Left renal cortex interstitium (tissue), 4 donors: ENCODE measurements around the gene FOXO6. TPM values are rescaled to one million over a fixed set of nuclear protein-coding genes. Genes with fewer than 3 reads are reported as not detected.

Experiments used
- DNase-seq, 4 donors: peaks; one replicate each; pipeline ENCODE4 v3.0.0-alpha.2; 2013; ENCODE audit warnings: low read depth in 4 of 4, low spot score in 2 of 4, missing footprints in 1 of 4
- polyA plus RNA-seq, 4 donors: library from polyadenylated mRNA; unstranded; fragments of 120-200 nt; gene quantifications; one replicate each; pipeline ENCODE4 v1.2.1, GENCODE V29; 2013; ENCODE audit not compliant: insufficient read length in 4 of 4

Gene FOXO6
- polyA plus RNA-seq, 4 donors = 1.6 to 3.2 (median 2.4) TPM

DNA sequence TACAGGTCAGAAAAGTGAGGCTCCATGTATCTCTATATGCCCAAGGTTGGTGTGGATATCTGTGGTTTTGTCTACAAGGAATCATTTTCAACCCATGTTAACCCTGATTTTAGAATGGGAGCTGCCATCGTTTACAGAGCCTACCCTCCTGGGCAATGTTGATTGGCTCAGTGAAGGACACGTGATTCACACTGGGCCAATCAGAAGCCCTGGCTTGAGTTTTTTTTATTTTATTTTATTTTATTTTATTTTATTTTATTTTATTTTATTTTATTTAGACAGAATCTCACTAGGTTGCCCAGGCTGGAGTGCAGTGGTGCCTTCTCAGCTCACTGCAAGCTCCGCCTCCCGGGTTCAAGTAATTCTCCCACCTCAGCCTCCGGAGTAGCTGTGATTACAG lies 35.8 kb downstream of the FOXO6 start:
- DNase-seq = no peak

DNA sequence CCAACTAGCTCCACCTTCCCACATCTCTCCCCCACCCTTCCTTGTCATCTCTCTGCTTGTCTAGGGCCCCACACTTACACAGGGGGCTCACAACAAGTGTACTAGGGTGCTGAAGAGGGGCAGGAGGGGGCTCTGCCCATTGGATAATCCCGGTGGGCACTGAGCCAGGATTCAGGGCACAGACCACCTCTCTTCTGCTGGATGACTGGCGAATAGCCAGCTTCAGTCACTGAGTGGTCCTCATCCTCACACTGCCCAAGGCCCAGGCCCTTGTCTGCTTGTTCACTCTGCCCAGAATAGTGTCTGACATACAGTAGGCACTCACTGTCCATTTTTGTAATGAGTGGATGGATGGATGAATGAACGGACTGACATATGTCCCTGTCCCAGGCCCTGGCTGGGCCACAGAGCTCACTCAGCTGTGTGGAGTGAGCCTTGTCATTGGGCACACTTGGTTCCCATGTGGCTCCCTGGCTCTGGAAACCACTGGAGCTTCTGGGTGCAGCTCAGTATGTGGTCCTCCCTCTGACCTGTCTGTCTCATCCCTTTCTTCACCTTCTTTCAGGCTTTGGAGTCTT lies 36.6 kb downstream of the FOXO6 start:
- no peak for DNase-seq

DNA sequence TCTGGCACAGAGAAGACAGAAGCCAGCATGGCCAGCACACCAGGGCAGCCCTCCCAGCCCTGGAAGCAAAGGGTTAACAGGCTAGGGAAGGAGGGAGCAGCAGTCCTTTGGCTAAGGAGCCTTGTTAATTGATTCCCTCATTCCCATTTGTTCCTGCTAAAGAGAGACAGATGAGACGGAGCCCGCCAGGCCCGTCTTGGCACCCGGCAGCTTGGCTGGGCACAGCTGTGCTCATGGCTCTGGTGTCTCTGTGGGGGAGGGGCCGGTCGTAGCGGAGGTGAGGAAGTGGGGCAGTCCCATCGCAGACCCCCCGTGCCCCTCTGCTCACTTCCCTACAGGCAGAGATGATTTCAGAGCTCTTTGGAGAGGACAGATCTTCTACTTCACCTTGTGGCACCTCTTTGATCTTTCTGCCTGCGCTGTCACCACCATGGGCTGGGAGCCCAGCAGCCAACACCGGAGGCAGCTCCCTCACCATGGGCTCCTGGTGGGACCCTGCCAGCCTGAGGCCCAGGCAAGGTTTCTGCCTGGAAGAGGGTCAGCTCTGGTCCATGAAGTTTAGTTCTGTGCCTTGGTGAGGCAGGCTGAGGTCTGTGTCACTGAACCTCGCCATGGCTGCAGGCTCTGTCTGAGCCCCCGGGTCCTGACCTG lies 38.0 kb downstream of the FOXO6 start:
- DNase-seq = no peak

DNA sequence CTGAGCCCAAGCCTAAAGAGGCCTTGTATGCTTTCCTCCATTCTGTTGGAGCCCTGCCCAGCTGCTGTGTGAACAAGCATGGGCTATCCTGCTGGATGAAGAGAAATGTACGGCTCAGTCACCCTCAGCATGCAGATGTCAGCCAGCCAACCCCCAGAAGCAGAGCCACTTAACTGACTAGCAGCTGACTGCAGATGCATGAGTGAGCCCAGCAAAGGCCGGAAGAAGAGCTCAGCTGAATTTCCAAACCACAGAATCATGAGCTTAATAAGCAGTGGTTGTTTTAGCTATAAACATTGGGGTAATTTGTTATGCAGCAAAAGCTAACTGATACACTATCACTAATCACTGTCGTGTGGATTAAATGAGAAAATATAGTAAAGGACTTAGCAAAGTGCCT lies 39.0 kb downstream of the FOXO6 start:
- DNase-seq = no peak

DNA sequence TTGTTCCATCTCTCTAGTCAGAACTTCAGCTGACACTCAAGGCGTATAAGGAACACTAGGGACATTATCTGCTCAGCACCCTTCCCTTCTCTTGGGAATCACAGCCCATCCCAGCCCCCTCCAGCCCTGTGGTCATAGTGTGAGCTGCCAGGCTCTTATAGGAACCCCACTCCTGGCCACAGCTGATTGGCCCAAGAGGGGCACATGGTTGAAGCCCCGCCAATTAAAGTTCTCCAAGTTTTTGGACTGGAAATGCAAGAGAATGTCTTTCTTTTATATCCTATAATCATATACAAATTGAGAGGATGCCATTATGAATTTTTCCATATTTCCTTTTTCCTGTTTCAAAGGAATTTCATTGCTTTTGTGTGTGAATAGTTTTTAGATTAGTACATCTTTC lies 40.7 kb downstream of the FOXO6 start:
- no peak for DNase-seq

DNA sequence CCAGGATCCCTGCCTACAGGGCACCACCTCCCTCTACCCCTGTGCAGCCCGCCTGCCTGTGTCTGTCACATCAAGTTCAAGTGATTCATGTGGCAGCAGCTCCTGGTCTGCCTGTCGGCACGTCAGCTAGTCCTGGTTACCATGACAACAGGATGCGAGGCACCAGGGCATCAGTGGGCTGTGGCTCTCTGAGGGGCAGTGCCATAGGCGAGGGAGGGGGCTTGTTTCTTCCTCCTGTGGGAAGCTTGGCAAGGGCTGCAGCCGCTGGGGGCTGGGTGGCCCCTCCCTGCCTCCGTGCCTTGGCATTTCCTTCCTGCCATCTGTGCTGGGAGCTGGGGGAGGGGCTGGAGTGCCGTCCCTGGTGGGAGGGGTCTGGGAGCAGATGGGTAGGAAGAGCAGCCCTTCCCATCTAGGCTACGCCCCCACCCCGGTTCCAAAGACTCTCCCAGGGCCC lies 43.1 kb downstream of the FOXO6 start:
- no peak for DNase-seq

DNA sequence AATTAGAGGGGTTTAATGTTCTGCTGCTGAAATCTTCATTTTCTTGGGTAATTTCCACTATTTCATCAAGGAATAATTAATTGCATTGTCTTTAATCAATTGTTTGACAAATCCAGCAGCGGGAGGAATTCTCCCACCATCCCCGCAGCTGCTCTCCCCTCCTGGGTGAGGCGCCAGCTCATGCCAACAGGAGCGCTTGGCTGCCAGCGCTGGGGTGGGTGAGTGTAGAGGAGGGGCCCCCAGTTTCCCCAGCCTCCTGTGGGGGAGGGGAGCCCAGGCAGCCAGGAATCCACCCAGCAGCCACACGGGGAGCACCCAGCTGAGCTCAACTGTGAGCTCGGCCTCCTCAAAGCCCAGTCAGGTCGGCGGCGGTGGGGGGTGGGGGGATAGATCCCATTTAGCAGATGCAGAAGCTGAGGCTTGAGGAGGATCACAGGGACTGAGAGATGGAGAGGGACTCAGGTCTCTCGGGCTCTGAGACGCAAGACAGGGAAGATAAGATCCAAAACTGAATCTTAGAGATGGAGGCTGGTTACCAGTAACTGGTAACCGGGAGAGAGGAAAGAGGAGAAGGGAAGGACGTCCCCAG lies 46.5 kb downstream of the FOXO6 start:
- DNase-seq = no peak

DNA sequence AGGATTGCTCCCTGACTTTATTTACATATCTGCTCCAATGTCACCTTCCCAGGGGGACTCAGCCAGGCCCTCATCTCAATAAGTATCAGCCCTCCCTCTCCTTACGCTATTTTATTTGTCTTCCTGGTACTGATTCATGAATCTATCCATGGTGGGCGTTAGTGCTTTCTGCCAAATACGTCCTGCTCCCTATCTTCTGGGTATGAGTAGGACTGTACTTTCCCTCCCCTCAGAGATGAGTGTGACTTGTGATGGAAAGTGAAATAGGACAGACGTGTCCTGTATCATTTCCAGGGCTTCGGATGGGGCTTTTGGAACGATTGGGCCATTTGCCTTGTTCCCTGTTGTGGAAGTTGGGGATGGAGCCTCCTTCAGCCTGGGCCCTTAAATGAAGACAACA lies 47.5 kb downstream of the FOXO6 start:
- no peak for DNase-seq

DNA sequence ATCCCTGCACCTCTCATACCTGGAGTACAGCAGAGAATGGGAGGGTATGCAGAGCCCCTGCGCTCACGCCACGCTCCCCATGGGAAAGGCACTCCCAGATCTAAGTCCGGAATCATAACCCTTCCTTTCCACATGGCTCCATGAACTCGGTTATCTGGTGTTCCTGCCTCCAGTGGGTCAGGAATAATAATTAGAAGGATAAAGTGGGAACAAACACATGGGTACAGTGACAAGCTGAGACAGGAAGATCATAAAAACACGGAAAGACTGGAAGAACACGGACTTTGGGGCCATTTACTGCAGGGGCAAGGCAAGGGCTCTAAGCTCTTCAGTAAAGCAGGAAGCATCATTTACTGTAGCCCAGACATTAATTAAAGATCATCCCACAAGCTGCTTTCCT lies 48.6 kb downstream of the FOXO6 start:
- no peak for DNase-seq

DNA sequence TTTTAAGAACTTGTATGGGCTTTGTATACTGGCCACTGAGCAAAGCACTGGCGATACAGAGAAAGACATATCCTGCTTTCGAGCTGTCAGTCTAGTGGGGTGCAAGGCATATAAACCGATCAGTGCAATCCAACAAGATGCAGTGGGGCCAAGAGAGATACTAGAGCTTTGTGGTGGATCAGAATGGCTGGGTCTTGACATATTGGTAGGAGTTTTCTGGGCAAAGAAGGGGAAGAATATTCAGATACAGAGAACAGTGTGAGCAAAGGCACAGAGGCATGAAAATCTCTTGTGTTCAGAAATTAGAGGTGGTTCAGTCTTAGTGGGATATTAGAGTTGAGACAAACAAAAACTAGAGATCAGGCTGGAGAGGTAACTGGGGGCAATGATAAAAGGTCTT lies 49.2 kb downstream of the FOXO6 start:
- DNase-seq = no peak

DNA sequence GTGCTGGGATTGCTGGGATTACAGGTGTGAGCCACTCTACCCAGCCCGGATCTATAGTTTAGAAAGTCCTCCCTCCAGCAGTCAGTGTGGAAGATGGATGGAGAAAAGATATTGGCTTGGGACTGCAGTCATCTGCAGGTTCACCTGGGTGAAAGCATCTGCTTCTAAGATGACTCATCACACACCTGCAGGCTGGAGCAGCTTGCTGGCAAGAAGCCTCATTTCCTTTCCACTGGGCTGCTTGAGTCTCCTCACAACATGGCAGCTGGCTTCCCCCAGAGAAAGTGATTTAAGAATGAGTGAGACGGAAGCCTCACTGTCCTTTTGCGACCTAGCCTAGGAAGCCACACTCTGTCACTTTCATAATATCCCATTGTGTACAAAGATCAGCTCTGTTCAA lies 50.0 kb downstream of the FOXO6 start:
- DNase-seq = no peak

DNA sequence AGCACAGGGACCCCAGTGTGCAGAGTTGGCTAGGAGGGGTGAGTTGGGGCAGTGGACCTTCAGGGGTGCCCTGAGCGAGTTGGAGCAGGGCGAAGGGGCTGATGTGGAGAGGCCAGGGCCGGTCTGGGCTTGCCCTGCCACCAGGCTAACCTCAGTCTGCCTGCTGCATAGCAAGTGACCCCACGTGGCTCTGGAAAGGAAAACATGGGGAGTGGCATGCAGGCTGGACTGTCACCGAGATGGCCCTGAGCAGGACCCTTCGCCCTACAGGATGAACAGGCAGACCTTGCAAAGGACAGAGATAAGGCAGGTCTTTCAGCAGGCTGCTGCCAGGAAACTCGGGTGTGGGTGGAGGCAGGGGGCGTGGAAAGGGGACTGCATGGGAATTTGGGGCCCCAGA lies 51.5 kb downstream of the FOXO6 start:
- no peak for DNase-seq

DNA sequence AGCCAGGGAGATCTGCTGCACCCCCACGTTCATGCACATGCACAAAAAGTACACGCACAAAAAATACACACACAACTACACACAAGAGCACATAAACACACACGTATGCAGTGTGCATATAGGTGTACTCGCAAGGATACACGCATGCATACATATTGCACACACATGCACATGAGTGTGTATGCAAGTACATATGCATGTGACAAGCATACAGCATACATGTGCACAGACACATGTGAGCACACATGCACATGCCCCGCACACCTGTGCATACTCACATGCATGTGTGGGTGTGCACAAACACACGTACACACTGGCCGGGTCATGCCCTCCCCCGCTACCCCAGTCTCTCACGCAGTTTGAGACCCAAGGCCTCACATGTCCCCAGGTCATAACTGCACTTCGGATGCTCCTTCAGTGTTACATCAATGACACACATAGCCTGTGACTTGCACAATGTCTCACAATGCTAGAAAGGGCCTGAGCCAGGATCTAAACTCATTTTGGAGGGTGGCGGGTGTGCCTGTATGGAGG lies 52.6 kb downstream of the FOXO6 start:
- DNase-seq = no peak

DNA sequence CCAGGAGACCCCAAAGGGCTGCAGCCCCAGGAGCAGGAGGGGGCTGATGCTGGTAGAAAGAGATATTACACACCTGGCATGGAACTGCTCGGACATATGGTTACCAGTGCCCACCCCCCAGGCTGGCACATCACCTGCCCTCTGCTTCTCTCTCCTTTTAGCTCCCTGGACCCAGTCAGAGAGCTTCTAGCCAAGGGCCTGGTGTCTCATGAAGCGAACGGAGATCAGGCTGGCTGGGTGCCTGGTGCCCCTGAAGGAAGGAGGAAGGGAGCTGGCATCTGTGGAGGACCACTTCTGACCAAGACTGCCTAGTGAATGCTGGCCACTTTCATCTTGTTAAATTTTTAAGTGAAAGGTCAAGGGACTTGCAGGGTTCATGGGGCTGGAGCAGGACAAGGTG lies 53.1 kb downstream of the FOXO6 start:
- DNase-seq = no peak

DNA sequence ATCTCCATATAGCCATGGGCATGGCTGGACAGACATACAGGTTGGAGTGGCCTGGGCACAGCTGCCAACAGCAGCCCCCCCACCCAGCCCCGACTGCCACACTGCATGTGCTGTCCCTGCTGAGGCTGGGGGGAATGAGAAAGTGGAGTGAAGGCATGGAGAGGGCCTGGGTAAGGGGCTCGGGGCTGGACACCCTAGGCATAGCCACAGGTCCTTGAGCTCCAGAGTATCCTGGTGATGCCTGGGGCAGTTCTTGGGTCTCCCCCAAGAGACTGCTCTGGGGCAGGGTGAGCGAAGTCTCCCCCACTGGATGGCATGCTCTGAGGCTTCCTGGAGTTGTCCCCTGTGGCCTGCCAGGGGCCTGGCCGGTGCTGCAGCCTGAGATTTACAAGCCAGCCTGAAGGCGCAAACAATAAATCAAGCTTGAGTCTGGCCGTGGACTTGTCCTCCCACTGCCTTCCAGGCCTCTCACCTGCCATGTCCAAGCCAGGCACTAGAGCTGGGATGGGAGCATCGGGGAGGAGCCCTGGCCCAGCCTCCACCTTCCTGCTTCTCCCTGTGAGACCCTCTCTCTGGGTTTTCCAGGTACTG lies 53.6 kb downstream of the FOXO6 start:
- no peak for DNase-seq

DNA sequence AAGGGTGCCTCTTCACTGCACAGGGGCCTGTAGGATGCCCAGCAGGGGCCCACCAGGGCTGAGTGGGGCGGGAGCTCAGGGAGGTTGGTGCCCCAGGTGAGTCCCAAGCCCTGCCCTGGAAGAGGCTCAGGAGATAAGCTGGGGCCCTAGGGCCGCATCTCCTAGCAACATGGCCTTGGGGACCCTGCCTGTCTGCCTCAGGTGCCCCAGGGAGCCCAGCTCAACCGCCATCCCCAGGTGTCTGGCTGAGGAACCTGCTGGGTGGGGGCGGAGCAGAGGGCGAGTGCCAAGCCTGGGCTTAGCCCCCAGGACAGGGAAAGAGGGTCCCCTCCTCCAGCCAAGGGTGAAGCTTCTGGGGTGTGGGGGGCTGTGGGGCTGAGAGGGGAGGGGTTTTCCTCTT lies 54.8 kb downstream of the FOXO6 start:
- DNase-seq = no peak

DNA sequence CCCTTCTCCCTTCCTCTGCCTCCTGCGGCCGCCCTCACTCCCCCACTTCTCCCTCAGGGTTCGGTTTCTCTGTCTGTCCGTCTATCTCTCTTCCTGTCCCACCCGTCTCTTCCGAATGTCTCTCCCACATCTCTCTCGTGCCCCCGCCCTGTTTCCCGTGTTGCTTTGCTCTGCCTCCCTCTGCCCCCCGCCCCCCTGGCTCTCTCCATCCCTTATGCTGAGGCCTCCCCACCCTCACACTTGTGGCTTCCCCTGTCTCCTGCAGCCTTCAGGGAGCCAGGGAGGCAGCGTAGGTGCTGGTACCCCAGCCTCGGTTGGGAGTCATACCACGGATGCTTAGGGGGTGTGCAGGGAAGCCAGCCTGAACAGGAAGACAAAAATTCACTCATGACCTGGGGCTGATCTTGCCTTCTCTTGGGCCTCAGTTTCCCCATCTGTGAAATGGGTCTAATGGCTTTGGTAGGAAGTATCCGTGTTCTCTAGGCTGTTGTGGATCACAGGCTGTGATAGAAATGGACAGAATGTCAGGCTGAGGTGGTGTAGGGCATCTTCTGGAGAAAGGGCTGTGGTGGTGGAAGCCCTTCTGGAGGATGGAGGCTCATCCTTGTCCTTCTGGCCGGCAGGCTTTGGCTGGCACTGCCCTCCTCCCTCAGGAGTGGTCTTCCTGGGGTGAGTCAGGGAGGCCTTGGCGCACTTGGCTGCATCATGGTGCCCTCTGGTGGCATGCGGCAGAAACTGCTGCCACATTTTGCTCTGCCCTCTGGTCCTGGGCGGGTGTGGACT lies 55.5 kb downstream of the FOXO6 start:
- no peak for DNase-seq

DNA sequence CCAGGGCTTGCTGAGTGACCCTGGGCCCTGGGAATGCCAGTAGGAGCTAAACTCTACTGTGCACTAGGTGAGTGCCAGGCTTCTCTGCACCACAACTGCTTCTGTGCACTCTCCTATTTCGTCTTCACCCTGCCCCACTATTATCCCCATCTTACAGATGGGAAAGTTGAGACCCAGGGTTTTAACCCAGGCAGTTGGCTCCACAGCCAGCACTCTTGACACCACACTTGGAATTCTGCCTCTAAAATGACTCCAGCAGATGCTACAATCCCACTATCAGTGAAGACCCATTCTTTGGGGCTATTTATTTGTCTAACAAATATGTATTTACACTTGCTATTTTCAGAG lies 56.1 kb downstream of the FOXO6 start:
- DNase-seq = no peak

DNA sequence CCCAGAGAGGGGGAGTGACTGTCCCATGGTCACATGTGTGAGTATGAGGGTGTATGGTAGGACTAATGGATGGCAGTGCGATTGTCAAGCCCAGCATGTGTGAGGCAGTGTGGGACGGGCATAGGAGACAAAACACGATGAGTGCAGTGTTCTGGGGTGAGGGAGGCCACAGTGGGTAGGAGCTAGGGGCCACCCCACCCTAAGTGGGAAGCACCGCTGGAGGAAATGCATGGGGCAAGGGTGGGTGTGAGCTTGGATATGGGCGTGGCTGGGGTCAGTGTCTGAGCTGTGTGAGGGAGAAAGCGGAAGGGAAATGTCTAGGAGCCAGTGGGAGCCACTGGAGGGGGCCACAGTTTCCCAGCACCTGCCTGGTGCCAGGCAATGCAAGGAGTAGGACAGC lies 56.5 kb downstream of the FOXO6 start:
- no peak for DNase-seq

DNA sequence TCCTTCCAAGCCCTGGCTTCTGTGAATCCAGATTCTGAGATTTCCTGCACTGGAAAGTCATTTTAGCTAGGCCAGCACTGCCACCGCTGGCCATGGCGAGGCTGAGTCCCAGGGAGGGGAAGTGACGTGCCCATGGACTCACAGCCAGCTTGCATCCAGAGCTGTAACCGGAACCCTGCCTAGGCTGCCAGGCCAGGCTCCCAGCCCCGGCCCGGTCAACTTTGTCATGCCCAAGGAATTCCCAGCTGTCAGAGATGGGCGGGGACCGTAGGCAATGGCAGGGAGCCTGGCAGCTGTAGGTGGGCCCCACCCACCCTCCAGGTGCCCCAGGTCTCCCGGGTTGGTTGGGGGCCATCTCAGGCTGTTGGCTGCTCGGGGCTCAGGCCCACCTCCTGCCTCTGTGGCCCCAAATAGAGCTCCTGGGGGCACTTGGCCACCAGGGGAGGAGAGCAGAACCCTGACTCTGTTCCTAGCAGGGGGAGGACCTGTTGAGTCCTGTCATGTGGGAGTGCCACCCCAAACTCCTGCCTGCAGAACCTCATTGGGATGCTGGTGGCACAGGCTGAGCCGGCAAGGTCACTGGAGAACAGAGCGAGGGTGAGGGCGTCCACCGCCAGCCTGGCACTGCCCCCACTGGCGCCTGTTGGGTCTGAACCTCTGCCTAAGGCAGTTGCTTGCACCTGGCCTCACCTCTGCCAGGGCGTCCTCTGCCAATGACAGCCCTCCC lies 57.8 kb downstream of the FOXO6 start:
- no peak for DNase-seq
